KOPT-K1 (cell line): ENCODE measurements around the gene BTBD6.
"Not testable (repeated sequence)": the region's sequence is repeated elsewhere in the genome, so short reads cannot be mapped to it uniquely, and the experiment has no call there.

ENCODE experiments used
- H3K27ac ChIP-seq: fragments of 200-600 bp; sonication (generic); 2 replicates; pipeline ENCODE4 v1.5.1; 2016; ENCODE audit warnings: antibody characterized with exemption, mild to moderate bottlenecking, low read depth, low read length; ENCODE audit not compliant: poor library complexity, severe bottlenecking
- H3K36me3 ChIP-seq: fragments of 200-600 bp; sonication (generic); 2 replicates; pipeline ENCODE4 v1.5.1; 2017; ENCODE audit warnings: antibody characterized with exemption, mild to moderate bottlenecking, low read length, moderate library complexity; ENCODE audit not compliant: insufficient read depth
- H3K9me3 ChIP-seq: fragments of 200-600 bp; sonication (generic); 2 replicates; pipeline ENCODE4 v1.5.1; 2017; ENCODE audit warnings: antibody characterized with exemption, low read length, mild to moderate bottlenecking; ENCODE audit not compliant: insufficient read depth, poor library complexity, severe bottlenecking

The BTBD6 gene

GRCh38 chr14:105260959-105261358 lies 12.6 kb downstream of the BTBD6 start:
- H3K36me3 ChIP-seq = peaks cover 21% of the 10 kb centered on the region; the same call in 1 of the 2 replicates
- no peaks in the 10 kb centered on the region for H3K9me3 ChIP-seq
- no peak overlapping the region for H3K27ac ChIP-seq

GRCh38 chr14:105261781-105262180 lies 13.4 kb downstream of the BTBD6 start:
- no peak overlapping the region for H3K27ac ChIP-seq
- no peaks in the 10 kb centered on the region for H3K9me3 ChIP-seq
- peaks cover 14% of the 10 kb centered on the region; the same call in 1 of the 2 replicates for H3K36me3 ChIP-seq

GRCh38 chr14:105267820-105268548 lies 19.7 kb downstream of the BTBD6 start:
- Histone ChIP-seq H3K36me3 (no peaks in the 10 kb centered on the region; the same call in 1 of the 2 replicates), H3K27ac (no peak overlapping the region), H3K9me3 (no peaks in the 10 kb centered on the region)

- H3K9me3 ChIP-seq = no peaks in the 10 kb centered on the region
- H3K36me3 ChIP-seq = no peaks in the 10 kb centered on the region; the same call in 1 of the 2 replicates
- no peak overlapping the region for H3K27ac ChIP-seq
Observed at GRCh38 chr14:105268736-105269354, 20.5 kb downstream of the BTBD6 start.

GRCh38 chr14:105269405-105269804 lies 21.1 kb downstream of the BTBD6 start:
- H3K9me3 ChIP-seq = no peaks in the 10 kb centered on the region
- no peak overlapping the region for H3K27ac ChIP-seq
- H3K36me3 ChIP-seq = no peaks in the 10 kb centered on the region; the same call in 1 of the 2 replicates

GRCh38 chr14:105271224-105271890 lies 23.0 kb downstream of the BTBD6 start:
- Histone ChIP-seq H3K27ac (no peak overlapping the region), H3K9me3 (no peaks in the 10 kb centered on the region), H3K36me3 (no peaks in the 10 kb centered on the region)

- H3K27ac ChIP-seq = no peak overlapping the region
Observed at GRCh38 chr14:105272623-105273022, 24.3 kb downstream of the BTBD6 start.

GRCh38 chr14:105273062-105273461 lies 24.7 kb downstream of the BTBD6 start:
- H3K27ac ChIP-seq = no peak overlapping the region
- H3K9me3 ChIP-seq = no peaks in the 10 kb centered on the region
- no peaks in the 10 kb centered on the region for H3K36me3 ChIP-seq

More at GRCh38 chr14:105272623-105273022, 24.3 kb downstream of the BTBD6 start:
- no peaks in the 10 kb centered on the region for H3K9me3 ChIP-seq
- H3K36me3 ChIP-seq = no peaks in the 10 kb centered on the region

- H3K9me3 ChIP-seq = no peaks in the 10 kb centered on the region
- H3K36me3 ChIP-seq = no peaks in the 10 kb centered on the region
- H3K27ac ChIP-seq = no peak overlapping the region
Observed at GRCh38 chr14:105274637-105275036, 26.3 kb downstream of the BTBD6 start.

- H3K9me3 ChIP-seq = no peaks in the 10 kb centered on the region
- H3K27ac ChIP-seq = no peak overlapping the region
- H3K36me3 ChIP-seq = no peaks in the 10 kb centered on the region
Observed at GRCh38 chr14:105275267-105275946, 27.1 kb downstream of the BTBD6 start.

GRCh38 chr14:105277448-105277847 lies 29.1 kb downstream of the BTBD6 start:
- not testable (repeated sequence) for H3K27ac ChIP-seq, H3K9me3 ChIP-seq, H3K36me3 ChIP-seq

GRCh38 chr14:105279642-105280361 lies 31.5 kb downstream of the BTBD6 start:
- H3K27ac ChIP-seq = no peak overlapping the region
- H3K36me3 ChIP-seq = peaks cover 7% of the 10 kb centered on the region; the same call in 1 of the 2 replicates
- no peaks in the 10 kb centered on the region for H3K9me3 ChIP-seq

- Histone ChIP-seq H3K36me3 (peaks cover 7% of the 10 kb centered on the region; the same call in 1 of the 2 replicates), H3K9me3 (no peaks in the 10 kb centered on the region), H3K27ac (no peak overlapping the region)
Observed at GRCh38 chr14:105280525-105280924, 32.2 kb downstream of the BTBD6 start.

- no peak overlapping the region for H3K27ac ChIP-seq
Observed at GRCh38 chr14:105281371-105282097, 33.2 kb downstream of the BTBD6 start.

More at GRCh38 chr14:105281371-105282097, 33.2 kb downstream of the BTBD6 start:
- H3K36me3 ChIP-seq = peaks cover 7% of the 10 kb centered on the region; the same call in 1 of the 2 replicates
- no peaks in the 10 kb centered on the region for H3K9me3 ChIP-seq
